AG09309 (cell line): ENCODE results near the gene CCDC110.

Experiments used
- DNase-seq: peaks from one replicate; pipeline ENCODE4 v3.0.0-alpha.2; 2010; ENCODE audit warnings: low read depth
- H3K4me3 ChIP-seq: 2 replicates; pipeline ENCODE4 v1.5.1; 2011; ENCODE audit warnings: mild to moderate bottlenecking, low read depth, low read length, moderate library complexity; ENCODE audit not compliant: control insufficient read depth
- TF ChIP-seq, protein P1 (sequence below): IDR thresholded peaks from 2 replicates; pipeline ENCODE4 v1.5.1; 2011; ENCODE audit warnings: mild to moderate bottlenecking, low read depth, low read length, inconsistent platforms; ENCODE audit not compliant: insufficient read depth, control insufficient read depth; ENCODE audit errors: missing control alignments

CCDC110 gene

GRCh38 chr4:185502386-185502785, 30.9 kb upstream of the CCDC110 start:
- no peak overlapping the region for H3K4me3 ChIP-seq
- DNase-seq = no peak
- TF ChIP-seq, protein P1, sequence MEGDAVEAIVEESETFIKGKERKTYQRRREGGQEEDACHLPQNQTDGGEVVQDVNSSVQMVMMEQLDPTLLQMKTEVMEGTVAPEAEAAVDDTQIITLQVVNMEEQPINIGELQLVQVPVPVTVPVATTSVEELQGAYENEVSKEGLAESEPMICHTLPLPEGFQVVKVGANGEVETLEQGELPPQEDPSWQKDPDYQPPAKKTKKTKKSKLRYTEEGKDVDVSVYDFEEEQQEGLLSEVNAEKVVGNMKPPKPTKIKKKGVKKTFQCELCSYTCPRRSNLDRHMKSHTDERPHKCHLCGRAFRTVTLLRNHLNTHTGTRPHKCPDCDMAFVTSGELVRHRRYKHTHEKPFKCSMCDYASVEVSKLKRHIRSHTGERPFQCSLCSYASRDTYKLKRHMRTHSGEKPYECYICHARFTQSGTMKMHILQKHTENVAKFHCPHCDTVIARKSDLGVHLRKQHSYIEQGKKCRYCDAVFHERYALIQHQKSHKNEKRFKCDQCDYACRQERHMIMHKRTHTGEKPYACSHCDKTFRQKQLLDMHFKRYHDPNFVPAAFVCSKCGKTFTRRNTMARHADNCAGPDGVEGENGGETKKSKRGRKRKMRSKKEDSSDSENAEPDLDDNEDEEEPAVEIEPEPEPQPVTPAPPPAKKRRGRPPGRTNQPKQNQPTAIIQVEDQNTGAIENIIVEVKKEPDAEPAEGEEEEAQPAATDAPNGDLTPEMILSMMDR = no peak

- TF ChIP-seq, protein P1 = no peak
- no peak overlapping the region for H3K4me3 ChIP-seq
- DNase-seq = no peak
These were observed 29.0 kb upstream of the CCDC110 start for GRCh38 chr4:185500576-185500975.

- no peak for DNase-seq
These were observed 28.5 kb upstream of the CCDC110 start for GRCh38 chr4:185500035-185500434.

DNA sequence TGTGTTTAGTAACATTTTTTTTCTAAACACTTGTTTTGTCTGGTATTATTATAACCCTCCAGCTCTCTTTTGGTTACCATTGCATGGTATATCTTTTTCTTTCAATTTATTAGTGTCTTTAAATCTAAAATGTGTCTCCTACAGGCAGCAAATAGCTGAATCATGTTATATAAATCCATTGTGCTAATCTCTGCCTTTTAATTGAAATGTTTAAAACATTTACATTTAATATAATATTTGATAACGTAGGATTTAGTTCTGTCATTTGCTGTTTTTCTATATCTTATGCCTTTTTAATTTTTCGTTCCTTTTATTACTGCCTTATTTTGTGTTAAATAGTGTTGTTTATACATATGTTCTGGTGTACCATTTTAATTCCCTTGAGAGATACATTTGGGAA, 17.1 kb upstream of the CCDC110 start:
- H3K4me3 ChIP-seq = no peak overlapping the region
- TF ChIP-seq, protein P1 = no peak
- DNase-seq = no peak

More at GRCh38 chr4:185500035-185500434, 28.5 kb upstream of the CCDC110 start:
- TF ChIP-seq, protein P1 = no peak
- H3K4me3 ChIP-seq = no peak overlapping the region

- no peak for DNase-seq
- H3K4me3 ChIP-seq = no peak overlapping the region
- TF ChIP-seq, protein P1 = no peak
These were observed 9.9 kb upstream of the CCDC110 start for GRCh38 chr4:185481401-185481800.

GRCh38 chr4:185480016-185480732, 8.6 kb upstream of the CCDC110 start:
- no peak for DNase-seq
- TF ChIP-seq, protein P1 = no peak
- no peak overlapping the region for H3K4me3 ChIP-seq

DNA sequence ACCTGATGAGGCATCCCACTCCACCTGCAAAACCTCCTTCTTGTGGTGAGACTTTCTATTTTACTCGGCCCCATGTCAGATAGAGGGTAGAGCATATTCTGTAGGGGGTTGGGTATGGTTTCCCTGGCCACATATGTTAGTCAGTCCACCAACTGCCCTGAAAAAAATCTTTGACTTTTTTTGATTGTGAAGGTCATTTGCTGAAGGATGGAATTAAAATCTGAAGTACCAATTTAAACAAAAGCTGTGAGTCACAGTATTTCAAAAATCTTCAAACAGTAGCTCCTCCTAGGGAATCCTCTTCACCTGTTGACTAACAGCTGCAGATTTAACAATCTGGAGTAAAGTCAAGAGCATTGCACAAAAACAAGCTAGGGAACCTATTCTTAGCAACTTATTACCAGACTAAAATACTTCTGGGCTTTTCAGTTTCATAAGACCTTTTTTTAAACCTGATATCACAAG, 8.0 kb upstream of the CCDC110 start:
- TF ChIP-seq, protein P1 = no peak
- peak; percentile 14 for DNase-seq
- H3K4me3 ChIP-seq = no peak overlapping the region
